ENCODE data around the gene ADGRV1. TPM values are rescaled to one million over a fixed set of nuclear protein-coding genes. Genes with fewer than 3 reads are reported as not detected.
A peak's percentile ranks its signal among the peaks of the same experiment; 100 is the strongest.

ADGRV1 gene
- total and polyA plus RNA-seq, 9 of the 15 experiments (the other 6 are each of a cell fraction or from before 2014, with no cell fraction given), result 21.7 to 156 (median 58.2) TPM

DNA sequence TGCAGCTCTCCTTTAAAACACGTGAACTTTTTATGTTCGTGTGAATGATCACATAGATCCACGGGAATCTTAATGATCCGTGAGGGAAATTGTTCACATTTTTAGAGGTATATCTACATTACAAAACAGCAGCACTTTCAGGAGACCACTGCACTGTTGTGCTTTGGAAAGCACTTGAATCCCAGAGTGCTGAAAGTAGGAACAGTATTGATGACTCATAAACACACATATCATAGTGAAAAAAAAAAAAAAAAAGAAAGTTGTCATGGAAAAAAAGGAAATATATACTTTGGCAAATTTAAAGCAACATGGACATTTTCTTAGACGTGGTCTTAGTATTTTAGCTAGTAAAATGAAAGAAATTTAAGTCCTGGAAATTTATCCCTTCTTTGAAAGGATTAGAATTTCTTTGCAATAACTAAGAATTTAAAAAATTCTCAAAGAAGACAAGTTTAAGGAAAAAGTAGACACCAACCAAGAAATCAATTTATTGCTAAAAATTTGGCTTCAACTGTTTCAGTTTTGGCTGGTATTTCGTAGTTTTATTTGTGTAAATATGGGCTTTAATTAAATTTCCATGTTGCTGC, 55.4 kb downstream of the ADGRV1 start (continued):
- TF ChIP-seq, protein P1, sequence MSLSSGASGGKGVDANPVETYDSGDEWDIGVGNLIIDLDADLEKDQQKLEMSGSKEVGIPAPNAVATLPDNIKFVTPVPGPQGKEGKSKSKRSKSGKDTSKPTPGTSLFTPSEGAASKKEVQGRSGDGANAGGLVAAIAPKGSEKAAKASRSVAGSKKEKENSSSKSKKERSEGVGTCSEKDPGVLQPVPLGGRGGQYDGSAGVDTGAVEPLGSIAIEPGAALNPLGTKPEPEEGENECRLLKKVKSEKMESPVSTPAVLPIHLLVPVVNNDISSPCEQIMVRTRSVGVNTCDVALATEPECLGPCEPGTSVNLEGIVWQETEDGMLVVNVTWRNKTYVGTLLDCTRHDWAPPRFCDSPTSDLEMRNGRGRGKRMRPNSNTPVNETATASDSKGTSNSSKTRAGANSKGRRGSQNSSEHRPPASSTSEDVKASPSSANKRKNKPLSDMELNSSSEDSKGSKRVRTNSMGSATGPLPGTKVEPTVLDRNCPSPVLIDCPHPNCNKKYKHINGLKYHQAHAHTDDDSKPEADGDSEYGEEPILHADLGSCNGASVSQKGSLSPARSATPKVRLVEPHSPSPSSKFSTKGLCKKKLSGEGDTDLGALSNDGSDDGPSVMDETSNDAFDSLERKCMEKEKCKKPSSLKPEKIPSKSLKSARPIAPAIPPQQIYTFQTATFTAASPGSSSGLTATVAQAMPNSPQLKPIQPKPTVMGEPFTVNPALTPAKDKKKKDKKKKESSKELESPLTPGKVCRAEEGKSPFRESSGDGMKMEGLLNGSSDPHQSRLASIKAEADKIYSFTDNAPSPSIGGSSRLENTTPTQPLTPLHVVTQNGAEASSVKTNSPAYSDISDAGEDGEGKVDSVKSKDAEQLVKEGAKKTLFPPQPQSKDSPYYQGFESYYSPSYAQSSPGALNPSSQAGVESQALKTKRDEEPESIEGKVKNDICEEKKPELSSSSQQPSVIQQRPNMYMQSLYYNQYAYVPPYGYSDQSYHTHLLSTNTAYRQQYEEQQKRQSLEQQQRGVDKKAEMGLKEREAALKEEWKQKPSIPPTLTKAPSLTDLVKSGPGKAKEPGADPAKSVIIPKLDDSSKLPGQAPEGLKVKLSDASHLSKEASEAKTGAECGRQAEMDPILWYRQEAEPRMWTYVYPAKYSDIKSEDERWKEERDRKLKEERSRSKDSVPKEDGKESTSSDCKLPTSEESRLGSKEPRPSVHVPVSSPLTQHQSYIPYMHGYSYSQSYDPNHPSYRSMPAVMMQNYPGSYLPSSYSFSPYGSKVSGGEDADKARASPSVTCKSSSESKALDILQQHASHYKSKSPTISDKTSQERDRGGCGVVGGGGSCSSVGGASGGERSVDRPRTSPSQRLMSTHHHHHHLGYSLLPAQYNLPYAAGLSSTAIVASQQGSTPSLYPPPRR (CRISPR knock-in tag; IDR thresholded peaks at IDR 0.05; ENCODE audit: borderline replicate concordance), result no peak
- TF ChIP-seq SMARCE1 (IDR thresholded peaks at IDR 0.05) (peak; percentile 69), ZNF316 (IDR thresholded peaks at IDR 0.05) (peak; percentile 86), ARID1B (IDR thresholded peaks at IDR 0.05) (no peak; the same call in 1 of the 2 replicates), CBFA2T2 (conservative IDR thresholded peaks at IDR 0.05) (no peak), MAFG (tag; conservative IDR thresholded peaks at IDR 0.05) (peak; percentile 64), PRMT5 (CRISPR knock-in tag; IDR thresholded peaks at IDR 0.05) (no peak), ATF7 (IDR thresholded peaks at IDR 0.05) (0 out of 2 replicates have a peak, but pooled peaks have one; percentile 36), NONO (IDR thresholded peaks at IDR 0.05; ENCODE audit: low read depth in 2 of 2, low read length in 1 of 2) (no peak), RBM22 (IDR thresholded peaks at IDR 0.05; ENCODE audit: low read depth, low read length, poor library complexity, severe bottlenecking) (no peak)
- TF ChIP-seq, protein P2, sequence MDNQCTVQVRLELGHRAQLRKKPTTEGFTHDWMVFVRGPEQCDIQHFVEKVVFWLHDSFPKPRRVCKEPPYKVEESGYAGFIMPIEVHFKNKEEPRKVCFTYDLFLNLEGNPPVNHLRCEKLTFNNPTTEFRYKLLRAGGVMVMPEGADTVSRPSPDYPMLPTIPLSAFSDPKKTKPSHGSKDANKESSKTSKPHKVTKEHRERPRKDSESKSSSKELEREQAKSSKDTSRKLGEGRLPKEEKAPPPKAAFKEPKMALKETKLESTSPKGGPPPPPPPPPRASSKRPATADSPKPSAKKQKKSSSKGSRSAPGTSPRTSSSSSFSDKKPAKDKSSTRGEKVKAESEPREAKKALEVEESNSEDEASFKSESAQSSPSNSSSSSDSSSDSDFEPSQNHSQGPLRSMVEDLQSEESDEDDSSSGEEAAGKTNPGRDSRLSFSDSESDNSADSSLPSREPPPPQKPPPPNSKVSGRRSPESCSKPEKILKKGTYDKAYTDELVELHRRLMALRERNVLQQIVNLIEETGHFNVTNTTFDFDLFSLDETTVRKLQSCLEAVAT (IDR thresholded peaks at IDR 0.05), result 0 out of 4 replicates have a peak, but pooled peaks of 1 of the 2 experiments have one; percentile 17
- TF ChIP-seq, protein P3, sequence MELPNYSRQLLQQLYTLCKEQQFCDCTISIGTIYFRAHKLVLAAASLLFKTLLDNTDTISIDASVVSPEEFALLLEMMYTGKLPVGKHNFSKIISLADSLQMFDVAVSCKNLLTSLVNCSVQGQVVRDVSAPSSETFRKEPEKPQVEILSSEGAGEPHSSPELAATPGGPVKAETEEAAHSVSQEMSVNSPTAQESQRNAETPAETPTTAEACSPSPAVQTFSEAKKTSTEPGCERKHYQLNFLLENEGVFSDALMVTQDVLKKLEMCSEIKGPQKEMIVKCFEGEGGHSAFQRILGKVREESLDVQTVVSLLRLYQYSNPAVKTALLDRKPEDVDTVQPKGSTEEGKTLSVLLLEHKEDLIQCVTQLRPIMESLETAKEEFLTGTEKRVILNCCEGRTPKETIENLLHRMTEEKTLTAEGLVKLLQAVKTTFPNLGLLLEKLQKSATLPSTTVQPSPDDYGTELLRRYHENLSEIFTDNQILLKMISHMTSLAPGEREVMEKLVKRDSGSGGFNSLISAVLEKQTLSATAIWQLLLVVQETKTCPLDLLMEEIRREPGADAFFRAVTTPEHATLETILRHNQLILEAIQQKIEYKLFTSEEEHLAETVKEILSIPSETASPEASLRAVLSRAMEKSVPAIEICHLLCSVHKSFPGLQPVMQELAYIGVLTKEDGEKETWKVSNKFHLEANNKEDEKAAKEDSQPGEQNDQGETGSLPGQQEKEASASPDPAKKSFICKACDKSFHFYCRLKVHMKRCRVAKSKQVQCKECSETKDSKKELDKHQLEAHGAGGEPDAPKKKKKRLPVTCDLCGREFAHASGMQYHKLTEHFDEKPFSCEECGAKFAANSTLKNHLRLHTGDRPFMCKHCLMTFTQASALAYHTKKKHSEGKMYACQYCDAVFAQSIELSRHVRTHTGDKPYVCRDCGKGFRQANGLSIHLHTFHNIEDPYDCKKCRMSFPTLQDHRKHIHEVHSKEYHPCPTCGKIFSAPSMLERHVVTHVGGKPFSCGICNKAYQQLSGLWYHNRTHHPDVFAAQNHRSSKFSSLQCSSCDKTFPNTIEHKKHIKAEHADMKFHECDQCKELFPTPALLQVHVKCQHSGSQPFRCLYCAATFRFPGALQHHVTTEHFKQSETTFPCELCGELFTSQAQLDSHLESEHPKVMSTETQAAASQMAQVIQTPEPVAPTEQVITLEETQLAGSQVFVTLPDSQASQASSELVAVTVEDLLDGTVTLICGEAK (IDR thresholded peaks at IDR 0.05), result peak; percentile 67
- TF ChIP-seq, protein P3 (CRISPR knock-in tag; IDR thresholded peaks at IDR 0.05), result no peak

Data from K562 (cell line).